AG08396 (cell line): ENCODE data around the gene RNFT2.
A peak's percentile ranks its signal among the peaks of the same experiment; 100 is the strongest.
"Not testable (repeated sequence)": the region's sequence is repeated elsewhere in the genome, so short reads cannot be mapped to it uniquely, and the experiment has no call there.

ENCODE experiments used
- DNase-seq: peaks from one replicate; pipeline ENCODE4 v3.0.0; 2012; ENCODE audit warnings: low spot score, mixed read lengths

The RNFT2 gene

GRCh38 chr12:116710370-116711150, 27.6 kb upstream of the RNFT2 start:
- DNase-seq: no peak

GRCh38 chr12:116712458-116713303, 25.4 kb upstream of the RNFT2 start:
- DNase-seq: no peak

- DNase-seq: no peak
These were observed 24.6 kb upstream of the RNFT2 start for GRCh38 chr12:116713527-116713926.

- no peak for DNase-seq
These were observed 23.9 kb upstream of the RNFT2 start for GRCh38 chr12:116714175-116714574.

- DNase-seq: peak; percentile 59
These were observed 20.4 kb upstream of the RNFT2 start for GRCh38 chr12:116717466-116718437.

- DNase-seq: no peak
These were observed 19.3 kb upstream of the RNFT2 start for GRCh38 chr12:116718655-116719454.

- DNase-seq: no peak
These were observed 18.2 kb upstream of the RNFT2 start for GRCh38 chr12:116719731-116720528.

- DNase-seq: no peak
These were observed 15.9 kb upstream of the RNFT2 start for GRCh38 chr12:116722245-116722644.

- DNase-seq: no peak
These were observed 11.4 kb upstream of the RNFT2 start for GRCh38 chr12:116726694-116727093.

GRCh38 chr12:116727261-116727660, 10.9 kb upstream of the RNFT2 start:
- no peak for DNase-seq

- no peak for DNase-seq
These were observed 10.2 kb upstream of the RNFT2 start for GRCh38 chr12:116727891-116728290.

- no peak for DNase-seq
These were observed 6.3 kb upstream of the RNFT2 start for GRCh38 chr12:116731801-116732200.

GRCh38 chr12:116734156-116734768, 3.9 kb upstream of the RNFT2 start:
- DNase-seq: no peak

GRCh38 chr12:116735084-116735483, 3.0 kb upstream of the RNFT2 start:
- DNase-seq: no peak

GRCh38 chr12:116735951-116736599, 2.0 kb upstream of the RNFT2 start:
- DNase-seq: no peak

- peak; percentile 46 for DNase-seq
These were observed 947 bp upstream of the RNFT2 start for GRCh38 chr12:116736962-116737773.

GRCh38 chr12:116739381-116739887, 1.3 kb downstream of the RNFT2 start:
- DNase-seq: no peak

- DNase-seq: not testable (repeated sequence)
These were observed 4.7 kb downstream of the RNFT2 start for GRCh38 chr12:116742787-116743186.
